ENCODE data around the gene SMIM26.
"Not testable (repeated sequence)": the region's sequence is repeated elsewhere in the genome, so short reads cannot be mapped to it uniquely, and the experiment has no call there.

The SMIM26 gene, protein sequence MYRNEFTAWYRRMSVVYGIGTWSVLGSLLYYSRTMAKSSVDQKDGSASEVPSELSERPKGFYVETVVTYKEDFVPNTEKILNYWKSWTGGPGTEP

DNA sequence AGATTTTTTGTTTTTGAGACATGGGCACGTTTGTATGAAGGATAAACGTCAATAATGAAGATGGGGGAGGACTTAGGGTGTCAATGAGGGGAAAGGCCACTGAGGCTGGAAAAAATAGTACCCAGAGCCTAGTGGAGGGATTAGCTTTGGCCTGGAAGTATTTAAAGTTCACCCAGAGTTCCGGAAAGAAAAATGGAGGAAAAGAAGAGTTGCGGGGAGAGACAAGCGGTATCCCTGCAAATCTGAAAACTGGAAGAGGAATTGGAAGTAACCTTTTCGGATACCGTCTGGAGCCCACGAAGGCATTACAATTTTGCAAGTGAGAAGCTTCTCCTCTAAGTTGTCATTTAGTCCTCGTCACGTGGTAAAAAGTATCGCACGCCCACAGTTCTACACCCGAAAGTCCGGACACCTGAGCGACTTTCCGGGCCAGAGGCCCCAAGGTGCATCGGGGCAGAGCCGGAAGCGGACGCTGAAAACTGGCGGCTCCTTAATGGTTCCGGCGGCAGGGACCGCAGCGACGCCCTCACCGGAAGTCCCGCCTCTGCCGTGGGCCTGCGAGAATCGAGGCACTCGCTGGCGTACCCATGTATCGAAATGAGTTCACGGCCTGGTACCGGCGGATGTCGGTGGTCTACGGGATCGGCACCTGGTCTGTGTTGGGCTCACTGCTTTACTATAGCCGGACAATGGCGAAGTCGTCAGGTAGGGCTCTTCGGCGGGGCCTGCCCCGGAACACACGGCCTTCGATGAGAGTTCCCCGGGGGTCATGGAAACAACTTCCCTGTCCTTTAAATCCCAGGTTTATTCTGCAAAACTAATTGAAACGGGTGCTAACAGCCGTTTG lies at the start of gene SMIM26:
Gene SMIM26 (plus strand): TSS at position 541 of the 847 bp plus-strand sequence. CDS start 47 bp downstream, at position 588.
- peak; percentile 83 to 86 (median 84) for DNase-seq (ENCODE audit: low read depth in 2 of 3, low spot score in 2 of 3)

DNA sequence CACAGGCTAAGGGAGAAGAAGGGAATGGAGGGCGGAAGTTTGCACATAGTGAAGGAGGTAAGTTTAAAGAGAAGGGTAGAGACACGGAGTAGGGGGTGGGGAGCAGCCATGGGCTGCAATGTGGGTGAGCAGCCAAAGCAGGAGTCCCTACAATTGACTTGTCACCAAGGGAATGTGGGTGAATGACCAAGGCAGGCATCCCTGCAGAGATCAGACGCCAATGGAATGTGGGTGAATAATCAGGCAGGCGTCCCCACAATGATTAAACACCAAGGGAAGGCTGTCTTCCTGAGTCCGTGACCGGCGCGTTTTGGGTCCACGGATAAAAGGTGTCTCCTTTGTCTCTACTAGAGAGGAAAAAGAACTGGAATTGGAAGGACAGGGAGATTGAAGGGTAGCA lies 45.2 kb upstream of the SMIM26 start:
- not testable (repeated sequence) for DNase-seq (ENCODE audit: low read depth in 2 of 3, low spot score in 2 of 3)

DNA sequence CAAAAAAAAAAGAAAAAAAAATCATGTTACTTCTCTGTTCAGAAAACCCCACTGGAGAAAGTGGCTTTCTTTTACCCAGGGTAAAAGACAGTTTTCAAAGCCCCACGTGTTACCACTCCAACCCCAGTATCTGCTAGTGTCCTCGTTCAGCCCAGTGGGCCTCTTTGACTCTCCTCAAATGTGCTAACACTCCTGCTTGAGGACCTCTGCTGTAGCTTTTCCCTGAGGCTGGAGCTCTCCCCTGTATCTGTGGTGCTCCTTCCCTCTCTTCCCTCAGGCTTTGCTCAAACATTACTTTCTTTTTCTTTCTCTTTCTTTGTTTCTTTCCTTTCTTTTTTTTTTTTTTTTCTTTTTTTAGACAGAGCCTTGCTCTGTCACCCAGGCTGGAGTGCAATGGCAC lies 44.2 kb upstream of the SMIM26 start:
- no peak for DNase-seq (ENCODE audit: low read depth in 2 of 3, low spot score in 2 of 3)

DNA sequence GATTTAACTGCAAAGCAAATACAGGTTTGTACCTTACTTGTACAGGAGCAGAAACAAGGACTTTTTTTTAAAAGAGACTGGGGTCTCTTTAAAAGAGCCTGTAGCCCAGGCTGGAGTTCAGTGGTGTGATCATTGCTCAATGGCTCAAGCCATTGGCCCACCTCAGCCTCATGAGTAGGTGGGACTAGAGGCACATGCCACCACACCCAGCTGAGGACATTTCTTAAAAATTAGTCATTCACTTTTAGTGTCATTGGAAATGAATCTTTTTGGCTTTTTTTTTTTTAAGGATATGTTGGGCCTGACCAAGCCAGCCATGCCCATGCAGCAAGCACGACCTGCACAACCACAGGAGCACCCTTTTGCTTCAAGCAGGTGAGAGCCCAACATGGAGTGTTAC lies 42.6 kb upstream of the SMIM26 start:
- DNase-seq (ENCODE audit: low read depth in 2 of 3, low spot score in 2 of 3): no peak

DNA sequence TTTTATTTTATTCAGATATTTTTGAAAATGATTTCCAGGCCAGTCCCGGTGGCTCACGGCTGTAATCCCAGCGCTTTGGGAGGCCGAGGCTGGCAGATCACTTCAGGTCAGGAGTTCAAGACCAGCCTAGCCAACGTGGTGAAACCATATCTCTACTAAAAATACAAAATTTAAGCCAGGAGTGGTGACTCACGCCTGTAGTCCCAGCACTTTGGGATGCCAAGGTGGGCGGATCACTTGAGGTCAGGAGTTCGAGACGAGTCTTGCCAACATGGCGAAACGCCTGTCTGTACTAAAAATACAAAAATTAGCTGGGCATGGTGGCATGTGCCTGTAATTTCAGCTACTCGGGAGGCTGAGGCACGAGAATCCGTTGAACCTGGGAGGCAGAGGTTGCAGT lies 40.5 kb upstream of the SMIM26 start:
- not testable (repeated sequence) for DNase-seq (ENCODE audit: low read depth in 2 of 3, low spot score in 2 of 3)

DNA sequence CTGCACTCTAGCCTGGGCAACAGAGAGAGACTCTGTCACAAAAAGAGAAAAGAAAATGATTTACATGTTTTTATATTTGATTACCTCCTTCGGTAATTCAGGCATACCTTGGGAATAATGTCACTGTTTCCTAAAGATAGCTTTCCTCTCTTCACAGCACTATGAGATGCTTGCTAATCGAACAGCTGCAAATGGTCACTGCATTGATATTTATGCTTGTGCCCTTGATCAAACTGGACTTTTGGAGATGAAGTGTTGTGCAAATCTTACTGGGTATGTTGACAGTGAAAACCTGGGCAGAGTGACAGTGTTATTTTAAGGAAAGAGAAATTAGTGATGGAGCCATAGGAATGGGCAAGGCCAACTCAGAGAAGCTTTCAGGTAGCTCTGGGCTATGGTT lies 39.9 kb upstream of the SMIM26 start:
- no peak for DNase-seq (ENCODE audit: low read depth in 2 of 3, low spot score in 2 of 3)

DNA sequence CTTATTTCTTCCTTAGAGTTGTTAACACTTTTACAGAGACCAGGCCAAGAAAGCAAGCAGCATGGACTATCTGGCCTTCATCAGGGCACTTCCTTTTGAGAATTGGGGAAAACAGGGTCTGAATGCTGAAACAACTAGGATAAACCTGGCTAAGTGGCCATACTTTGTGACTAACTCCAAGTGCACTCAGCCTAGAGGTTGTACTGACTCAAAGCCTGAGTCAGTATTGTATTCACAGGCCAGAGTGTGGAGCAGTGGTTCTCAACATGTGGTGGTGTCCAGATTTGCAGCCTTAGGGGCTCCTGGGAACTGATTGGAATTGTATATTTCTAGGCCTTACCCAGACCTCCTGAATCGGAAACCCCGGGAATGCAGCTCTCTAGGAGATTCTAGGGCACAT lies 39.4 kb upstream of the SMIM26 start:
- DNase-seq (ENCODE audit: low read depth in 2 of 3, low spot score in 2 of 3): no peak

DNA sequence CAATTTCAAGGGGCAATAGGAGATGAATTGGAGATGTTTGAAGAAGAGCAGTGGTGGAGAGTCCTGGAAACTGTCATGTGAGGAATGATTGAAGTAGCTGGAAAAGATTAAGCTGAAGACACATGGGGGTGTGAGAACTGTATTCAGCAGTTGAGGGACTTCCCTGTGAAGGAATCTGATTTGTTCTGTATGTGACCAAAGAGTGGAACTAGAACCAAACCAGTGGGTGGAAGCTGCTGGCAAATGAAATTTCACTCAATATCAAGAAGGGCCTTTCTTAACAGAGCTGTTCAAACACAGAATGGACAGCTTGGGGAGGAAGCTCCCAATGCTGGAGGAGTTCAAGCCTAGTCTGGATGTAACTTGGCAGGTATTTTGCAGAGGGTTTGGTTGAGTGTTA lies 38.2 kb upstream of the SMIM26 start:
- DNase-seq (ENCODE audit: low read depth in 2 of 3, low spot score in 2 of 3): no peak

DNA sequence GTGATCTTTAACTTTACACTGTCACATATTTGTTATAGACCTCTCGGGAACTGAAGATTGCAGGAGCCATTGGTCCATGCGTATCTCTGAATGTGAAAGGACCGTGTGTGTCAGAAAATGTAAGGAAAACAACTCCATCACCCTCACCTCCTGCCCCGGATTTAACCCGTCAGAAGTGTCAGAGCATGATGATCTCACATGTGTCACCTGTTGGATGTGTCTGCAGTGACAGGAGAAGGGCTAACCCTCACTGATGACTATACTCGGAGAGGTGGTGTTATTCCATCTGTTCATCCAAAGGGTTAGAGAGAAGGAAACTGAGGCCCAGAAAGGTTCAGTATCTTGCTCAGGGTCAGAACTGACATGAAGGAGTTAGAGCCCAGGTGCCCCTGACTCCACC lies 34.6 kb upstream of the SMIM26 start:
- DNase-seq (ENCODE audit: low read depth in 2 of 3, low spot score in 2 of 3): no peak

DNA sequence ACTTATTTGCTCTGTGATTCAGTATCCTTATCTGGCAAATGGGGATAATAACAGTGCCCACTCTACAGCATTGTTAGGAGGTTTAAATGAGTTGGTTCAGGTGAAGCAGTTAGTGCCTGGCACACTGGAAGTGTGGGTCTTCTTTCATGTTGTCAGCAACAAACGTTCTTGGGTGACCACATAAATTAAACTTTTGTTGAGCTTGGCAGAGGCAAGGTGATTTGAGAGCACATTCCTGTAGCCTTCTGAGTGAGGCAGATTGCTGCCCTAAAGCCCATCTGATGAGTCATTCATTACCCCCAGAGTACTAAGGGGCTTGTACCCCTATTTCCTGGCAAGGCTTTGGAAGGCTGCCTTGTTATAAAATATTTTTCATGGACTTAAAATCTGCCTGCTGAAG lies 33.7 kb upstream of the SMIM26 start:
- no peak for DNase-seq (ENCODE audit: low read depth in 2 of 3, low spot score in 2 of 3)

DNA sequence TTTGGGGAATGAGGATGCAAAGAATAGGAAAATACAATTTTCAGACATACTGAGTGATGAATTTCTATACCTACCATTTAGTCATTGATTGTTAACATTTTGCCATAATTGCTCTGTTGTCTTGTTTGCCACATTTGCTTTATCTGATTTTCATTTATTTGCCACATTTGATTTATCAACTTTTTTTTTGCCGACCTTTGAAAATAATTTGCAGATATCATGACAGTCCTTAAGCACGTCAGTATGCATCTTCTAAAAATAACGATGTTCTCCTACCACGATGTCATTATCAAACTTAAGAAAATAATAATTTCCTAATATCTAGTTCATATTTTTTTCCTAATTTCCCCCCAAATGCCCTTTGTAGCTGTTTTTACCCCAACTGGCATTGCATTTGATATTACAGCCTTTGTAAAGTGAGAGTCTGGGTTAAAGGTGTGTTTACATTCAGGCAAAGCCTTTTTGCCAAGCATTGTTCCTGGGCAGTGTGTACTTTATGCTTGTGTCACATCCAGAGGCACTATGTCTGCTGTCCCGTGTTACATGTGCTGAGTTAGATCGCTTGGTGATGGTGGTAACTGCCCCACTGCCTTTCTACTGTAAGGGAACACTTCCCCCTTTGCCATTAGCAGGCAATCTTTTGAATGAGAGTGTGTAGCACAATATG lies 33.1 kb upstream of the SMIM26 start:
- DNase-seq (ENCODE audit: low read depth in 2 of 3, low spot score in 2 of 3): no peak

DNA sequence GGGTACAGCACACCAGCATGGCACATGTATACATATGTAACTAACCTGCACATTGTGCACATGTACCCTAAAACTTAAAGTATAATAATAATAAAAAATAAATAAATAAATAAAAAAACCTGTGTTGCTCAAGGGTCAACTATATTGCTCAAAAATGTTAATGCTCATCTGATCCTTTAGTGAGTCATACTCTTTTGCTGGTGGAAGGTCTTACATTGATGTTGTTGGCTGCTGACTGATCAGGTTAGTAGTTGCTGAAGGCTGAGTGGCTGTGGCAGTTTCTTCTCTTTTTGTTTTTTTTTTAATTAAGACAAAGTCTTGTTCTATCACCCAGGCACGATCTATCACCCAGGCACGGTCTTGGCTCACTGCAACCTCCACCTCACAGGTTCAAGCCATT lies 29.6 kb upstream of the SMIM26 start:
- DNase-seq (ENCODE audit: low read depth in 2 of 3, low spot score in 2 of 3): no peak

DNA sequence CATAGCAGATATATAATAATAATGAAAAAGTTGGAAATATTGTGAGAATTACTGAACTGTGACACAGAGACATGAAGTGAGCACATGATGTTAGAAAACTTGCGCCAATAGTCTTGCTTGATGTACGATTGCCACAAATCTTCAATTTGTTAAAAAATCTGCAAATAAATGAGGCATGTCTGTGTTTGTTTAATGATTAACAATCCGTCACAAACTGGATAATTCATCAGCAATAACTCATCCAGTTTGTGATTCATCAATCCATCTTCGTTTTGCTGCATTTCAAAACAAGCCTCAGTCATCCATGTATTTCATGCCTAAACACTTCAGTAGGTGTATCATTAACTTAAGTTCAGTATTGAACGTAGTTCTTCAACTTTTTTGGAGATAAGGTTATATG lies 25.5 kb upstream of the SMIM26 start:
- no peak for DNase-seq (ENCODE audit: low read depth in 2 of 3, low spot score in 2 of 3)

DNA sequence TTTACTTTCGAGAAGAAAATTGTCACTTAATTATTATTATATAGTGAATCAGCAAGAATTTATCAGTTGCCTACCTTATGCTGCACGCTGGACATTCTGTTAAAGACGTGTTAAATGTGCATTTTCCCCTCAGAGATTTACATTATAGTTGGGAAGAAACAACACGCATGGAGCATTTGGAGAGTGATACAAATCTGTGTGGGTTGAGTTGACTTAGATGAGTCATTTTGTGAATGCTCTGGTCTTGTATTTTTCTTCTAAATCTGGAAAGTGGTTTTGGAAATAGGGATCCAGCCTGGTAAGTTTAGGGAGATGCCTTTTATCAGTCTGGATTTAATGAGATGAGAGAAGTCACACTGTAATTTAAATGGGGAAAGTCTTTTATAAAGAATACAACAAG lies 24.0 kb upstream of the SMIM26 start:
- DNase-seq (ENCODE audit: low read depth in 2 of 3, low spot score in 2 of 3): no peak

DNA sequence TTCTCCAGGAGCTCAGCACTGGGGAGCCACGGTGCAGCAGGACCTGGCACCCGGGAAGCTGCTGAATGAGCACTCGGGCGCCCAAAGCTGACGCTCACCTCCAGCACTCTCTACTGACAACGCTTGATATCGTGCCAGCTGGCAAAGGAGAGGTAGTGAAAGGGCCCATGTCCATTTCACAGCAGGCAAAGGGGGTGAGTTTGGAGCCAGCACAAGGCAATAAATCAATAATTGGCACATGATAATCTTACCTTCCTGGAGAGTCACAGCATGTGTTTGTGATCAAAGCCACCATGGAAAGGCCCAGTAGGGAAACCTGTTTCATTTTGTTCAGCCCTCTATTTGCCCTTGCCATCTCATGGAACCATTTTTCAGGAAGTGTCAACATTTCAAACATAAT lies 23.3 kb upstream of the SMIM26 start:
- DNase-seq (ENCODE audit: low read depth in 2 of 3, low spot score in 2 of 3): no peak

DNA sequence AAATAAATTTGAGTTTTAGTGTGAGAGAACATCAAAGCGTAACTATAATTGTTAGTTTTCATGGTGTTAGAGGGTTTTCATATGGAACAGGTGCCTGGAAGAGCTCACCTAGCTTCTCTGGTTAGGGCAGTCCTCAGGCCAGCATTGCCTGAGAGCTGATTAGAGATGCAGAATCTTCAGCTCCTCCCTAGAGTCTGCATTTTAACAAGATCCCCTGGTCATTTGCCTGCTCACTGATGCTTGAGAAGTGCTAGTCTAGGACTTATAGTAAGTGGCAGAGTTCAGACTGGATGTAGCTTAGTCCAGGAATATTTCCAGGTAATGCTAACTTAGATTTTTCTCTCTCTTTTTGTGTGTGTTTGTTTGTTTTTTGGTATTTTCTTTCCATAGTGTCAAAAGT lies 21.7 kb upstream of the SMIM26 start:
- no peak for DNase-seq (ENCODE audit: low read depth in 2 of 3, low spot score in 2 of 3)

DNA sequence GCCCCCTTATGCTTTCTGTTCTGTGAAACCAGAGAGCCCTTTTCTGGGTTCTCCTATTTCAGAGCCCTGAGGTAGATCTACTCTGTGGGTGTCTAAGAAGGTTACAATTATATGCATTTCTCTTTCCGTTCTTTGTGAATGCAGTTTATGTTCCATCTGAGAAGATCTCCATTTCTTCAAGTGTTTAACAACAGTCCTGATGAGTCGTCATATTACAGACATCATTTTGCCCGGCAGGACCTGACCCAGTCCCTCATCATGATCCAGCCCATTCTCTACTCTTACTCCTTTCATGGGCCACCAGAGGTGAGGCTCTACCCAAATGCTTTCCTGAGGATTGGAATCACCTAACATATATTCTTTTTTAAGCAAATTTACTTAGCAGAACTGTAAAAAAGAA lies 18.8 kb upstream of the SMIM26 start:
- DNase-seq (ENCODE audit: low read depth in 2 of 3, low spot score in 2 of 3): no peak

DNA sequence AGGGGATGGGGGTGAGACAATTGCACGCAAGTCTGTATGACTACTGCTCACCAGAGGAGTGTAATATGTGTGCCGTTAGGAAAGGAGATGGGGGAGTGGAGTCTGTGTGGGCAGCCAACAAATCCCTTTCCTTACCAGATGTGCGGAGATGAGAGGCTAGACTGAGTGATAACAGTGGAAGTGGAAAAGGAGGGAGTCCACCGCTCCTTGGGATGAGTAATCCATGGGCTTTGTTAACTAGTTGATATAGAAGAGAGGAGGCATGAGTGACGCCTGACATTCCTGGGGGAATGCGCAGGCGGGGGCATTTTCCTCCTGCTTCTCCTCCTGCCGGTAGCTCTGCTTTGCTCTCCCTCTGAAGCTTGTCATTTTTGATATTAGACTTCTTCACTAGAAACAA lies 13.5 kb upstream of the SMIM26 start:
- DNase-seq (ENCODE audit: low read depth in 2 of 3, low spot score in 2 of 3): no peak

DNA sequence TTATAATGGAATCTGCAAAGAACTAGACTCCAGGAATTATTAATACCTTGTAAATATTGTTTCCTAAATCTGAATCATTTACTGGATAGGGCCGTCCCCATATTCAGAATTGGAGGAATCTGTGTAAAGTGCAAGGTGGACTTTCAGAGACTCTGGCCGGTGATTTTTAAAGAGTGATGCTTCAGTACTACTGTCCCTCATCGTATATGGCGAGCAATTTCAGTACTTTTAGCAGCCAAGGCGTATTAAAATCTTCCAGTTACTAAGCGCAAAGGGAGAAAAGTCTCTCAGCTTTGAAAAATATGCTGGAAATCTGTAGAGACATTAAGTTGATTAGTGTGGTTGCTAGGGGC lies 483 bp downstream of the SMIM26 start:
- DNase-seq (ENCODE audit: low read depth in 2 of 3, low spot score in 2 of 3): no peak

DNA sequence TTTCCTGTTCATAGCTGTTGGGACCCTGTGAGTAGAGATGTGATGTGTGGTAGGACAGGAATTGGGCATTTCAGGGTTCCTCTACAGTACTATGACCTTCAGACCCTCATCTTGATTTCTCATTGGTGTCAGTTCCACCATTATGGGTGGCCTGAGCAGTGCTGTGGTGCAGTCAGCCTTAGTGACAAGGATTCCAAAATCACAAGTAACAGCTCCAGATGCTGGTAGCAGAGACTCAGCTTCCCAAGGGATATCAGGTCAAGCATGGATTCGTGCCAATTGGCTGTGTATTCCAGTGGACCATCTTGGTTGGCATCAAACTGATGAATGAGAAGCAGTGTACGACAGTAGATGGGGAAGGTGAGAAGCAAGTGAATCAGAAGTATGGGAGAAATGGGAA lies 3.8 kb downstream of the SMIM26 start:
- DNase-seq (ENCODE audit: low read depth in 2 of 3, low spot score in 2 of 3): no peak

DNA sequence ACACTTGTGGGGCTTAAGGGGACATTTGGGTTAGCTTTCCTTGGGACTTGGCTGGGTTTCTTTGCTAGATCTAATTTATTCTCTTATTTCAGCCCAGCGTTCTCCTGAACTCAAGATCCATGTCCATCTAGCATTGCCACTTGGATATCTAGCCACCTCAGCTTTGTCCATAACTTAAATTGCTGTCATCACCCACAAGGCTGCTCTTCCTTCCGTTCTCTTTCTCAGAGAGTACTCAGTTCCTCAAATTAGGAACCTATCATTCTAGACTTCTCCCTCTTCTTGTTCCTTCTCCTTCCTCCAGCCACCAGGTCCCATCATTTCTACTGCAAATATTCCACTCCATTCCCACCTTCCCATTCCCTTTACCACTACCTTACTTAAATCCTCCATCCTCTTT lies 4.3 kb downstream of the SMIM26 start:
- no peak for DNase-seq (ENCODE audit: low read depth in 2 of 3, low spot score in 2 of 3)

DNA sequence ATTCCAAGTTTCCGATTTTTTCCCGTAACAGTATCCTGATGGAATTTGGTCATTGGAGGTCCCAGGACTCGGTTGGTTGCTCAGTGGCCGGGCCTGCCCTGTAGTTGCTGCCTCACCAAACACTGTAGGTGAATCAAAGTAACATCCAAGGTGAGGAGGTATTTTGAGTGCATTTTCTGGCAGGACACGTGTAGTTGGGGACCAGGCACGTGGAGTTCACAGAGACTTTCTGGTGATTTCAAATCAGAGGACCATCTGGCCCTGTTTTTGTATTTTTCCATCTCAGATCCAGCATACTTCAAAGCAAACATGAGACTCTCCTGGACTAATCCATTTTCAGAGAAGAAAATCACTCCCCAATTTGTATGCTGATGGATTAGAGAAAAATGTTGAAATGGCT lies 10.7 kb downstream of the SMIM26 start:
- DNase-seq (ENCODE audit: low read depth in 2 of 3, low spot score in 2 of 3): no peak

DNA sequence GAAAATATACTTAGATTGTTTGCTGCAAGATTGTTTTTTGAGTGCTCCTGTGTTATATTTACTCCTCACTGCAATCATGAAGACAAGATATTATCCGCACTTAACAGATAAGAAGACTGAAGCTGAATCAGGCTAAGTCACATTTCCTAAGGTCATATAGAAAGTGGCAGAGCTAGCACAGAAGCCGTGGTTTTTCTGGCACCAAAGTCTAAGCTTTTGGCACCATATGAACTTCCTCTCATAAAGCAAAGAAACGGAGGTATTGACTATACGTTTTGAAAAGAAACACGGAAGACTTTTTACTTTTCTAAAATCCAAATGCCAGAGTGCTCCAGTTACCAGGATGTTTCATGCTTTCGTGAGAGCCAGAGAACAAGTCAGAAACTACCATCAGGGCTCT lies 11.3 kb downstream of the SMIM26 start:
- no peak for DNase-seq (ENCODE audit: low read depth in 2 of 3, low spot score in 2 of 3)
